Stomach smooth muscle (tissue), 2 donors: ENCODE data around the gene TOPAZ1.

ENCODE experiments used
- H3K27ac ChIP-seq: one replicate; pipeline ENCODE4 v1.7.0; 2013; ENCODE audit warnings: mild to moderate bottlenecking, low read length, inconsistent platforms
- H3K27me3 ChIP-seq, 2 donors: one replicate each; pipeline ENCODE4 v1.7.0; 2013; ENCODE audit warnings: low read length in 2 of 2; ENCODE audit not compliant: insufficient read depth in 2 of 2, control insufficient read depth in 1 of 2
- H3K36me3 ChIP-seq, 2 donors: one replicate each; pipeline ENCODE4 v1.7.0; 2013; ENCODE audit warnings: low read length in 2 of 2; ENCODE audit not compliant: control insufficient read depth in 2 of 2, insufficient read depth in 2 of 2
- H3K4me1 ChIP-seq: one replicate; pipeline ENCODE4 v1.7.0; 2013; ENCODE audit warnings: low read length; ENCODE audit not compliant: control insufficient read depth, insufficient read depth
- H3K4me3 ChIP-seq, 2 donors: one replicate each; pipeline ENCODE4 v1.7.0; 2013; ENCODE audit warnings: low read length in 2 of 2
- H3K9ac ChIP-seq, 2 donors: one replicate each; pipeline ENCODE4 v1.7.0; 2013; ENCODE audit warnings: low read length in 2 of 2, mild to moderate bottlenecking in 1 of 2
- H3K9me3 ChIP-seq, 2 donors: one replicate each; pipeline ENCODE4 v1.7.0; 2013; ENCODE audit warnings: low read length in 2 of 2; ENCODE audit not compliant: control insufficient read depth in 2 of 2
- donor health status: healthy.
- donor health status: Pancreatic carcinoma.

Gene TOPAZ1

GRCh38 chr3:44226573-44226972 is 15.1 kb upstream of the TOPAZ1 start:
- Histone ChIP-seq H3K4me3 (no peak overlapping the region), H3K4me1 (no peaks in the 10 kb centered on the region), H3K27me3 (peaks cover 3 to 6% of the 10 kb centered on the region in 2 donors), H3K9ac (no peak overlapping the region), H3K27ac (no peak overlapping the region), H3K9me3 (no peaks in the 10 kb centered on the region), H3K36me3 (no peaks in the 10 kb centered on the region)

- no peak overlapping the region for H3K27ac ChIP-seq
- no peaks in the 10 kb centered on the region for H3K9me3 ChIP-seq
- H3K9ac ChIP-seq: no peak overlapping the region
- H3K4me3 ChIP-seq: no peak overlapping the region
- no peaks in the 10 kb centered on the region for H3K36me3 ChIP-seq
- no peaks in the 10 kb centered on the region for H3K4me1 ChIP-seq
- H3K27me3 ChIP-seq: peaks cover 3 to 6% of the 10 kb centered on the region in 2 donors
Observed at GRCh38 chr3:44227632-44228031, 14.1 kb upstream of the TOPAZ1 start.

- H3K9ac ChIP-seq: no peak overlapping the region
- H3K27me3 ChIP-seq: no peaks in the 10 kb centered on the region
- H3K9me3 ChIP-seq: no peaks in the 10 kb centered on the region
Observed at GRCh38 chr3:44228900-44229299, 12.8 kb upstream of the TOPAZ1 start.

GRCh38 chr3:44232407-44232806 is 9.3 kb upstream of the TOPAZ1 start:
- Histone ChIP-seq H3K9me3 (no peaks in the 10 kb centered on the region), H3K27me3 (peaks cover 0 to under 1% of the 10 kb centered on the region in 2 donors), H3K4me1 (no peaks in the 10 kb centered on the region), H3K4me3 (no peak overlapping the region), H3K27ac (no peak overlapping the region), H3K36me3 (no peaks in the 10 kb centered on the region), H3K9ac (no peak overlapping the region)

More at GRCh38 chr3:44228900-44229299, 12.8 kb upstream of the TOPAZ1 start:
- H3K27ac ChIP-seq: no peak overlapping the region
- H3K4me3 ChIP-seq: no peak overlapping the region
- H3K36me3 ChIP-seq: no peaks in the 10 kb centered on the region
- H3K4me1 ChIP-seq: no peaks in the 10 kb centered on the region

- Histone ChIP-seq H3K4me3 (no peak overlapping the region), H3K4me1 (no peaks in the 10 kb centered on the region), H3K9me3 (no peaks in the 10 kb centered on the region), H3K27ac (no peak overlapping the region), H3K9ac (no peak overlapping the region), H3K27me3 (peaks cover 2 to 4% of the 10 kb centered on the region in 2 donors), H3K36me3 (no peaks in the 10 kb centered on the region)
Observed at GRCh38 chr3:44234648-44235268, 6.9 kb upstream of the TOPAZ1 start.

GRCh38 chr3:44235604-44236484 is 5.8 kb upstream of the TOPAZ1 start:
- Histone ChIP-seq H3K4me1 (no peaks in the 10 kb centered on the region), H3K27ac (no peak overlapping the region), H3K36me3 (no peaks in the 10 kb centered on the region), H3K27me3 (peaks cover 2 to 4% of the 10 kb centered on the region in 2 donors), H3K9me3 (no peaks in the 10 kb centered on the region), H3K9ac (no peak overlapping the region), H3K4me3 (no peak overlapping the region)

- no peaks in the 10 kb centered on the region for H3K4me1 ChIP-seq
- H3K36me3 ChIP-seq: no peaks in the 10 kb centered on the region
- H3K27ac ChIP-seq: no peak overlapping the region
- no peak overlapping the region for H3K4me3 ChIP-seq
- no peak overlapping the region for H3K9ac ChIP-seq
- H3K9me3 ChIP-seq: no peaks in the 10 kb centered on the region
- peaks cover 2 to 4% of the 10 kb centered on the region in 2 donors for H3K27me3 ChIP-seq
Observed at GRCh38 chr3:44236485-44236908, 5.2 kb upstream of the TOPAZ1 start.

- H3K9me3 ChIP-seq: no peaks in the 10 kb centered on the region
- H3K9ac ChIP-seq: no peak overlapping the region
- H3K27ac ChIP-seq: no peak overlapping the region
- peaks cover 2 to 4% of the 10 kb centered on the region in 2 donors for H3K27me3 ChIP-seq
- H3K36me3 ChIP-seq: no peaks in the 10 kb centered on the region
- no peaks in the 10 kb centered on the region for H3K4me1 ChIP-seq
- H3K4me3 ChIP-seq: no peak overlapping the region
Observed at GRCh38 chr3:44237161-44237560, 4.5 kb upstream of the TOPAZ1 start.

GRCh38 chr3:44237665-44238064 is 4.0 kb upstream of the TOPAZ1 start:
- no peak overlapping the region for H3K4me3 ChIP-seq
- H3K4me1 ChIP-seq: no peaks in the 10 kb centered on the region
- no peaks in the 10 kb centered on the region for H3K36me3 ChIP-seq
- no peak overlapping the region for H3K27ac ChIP-seq
- H3K9me3 ChIP-seq: no peaks in the 10 kb centered on the region
- no peak overlapping the region for H3K9ac ChIP-seq
- H3K27me3 ChIP-seq: peaks cover 2 to 4% of the 10 kb centered on the region in 2 donors

GRCh38 chr3:44238889-44239288 is 2.8 kb upstream of the TOPAZ1 start:
- Histone ChIP-seq H3K27ac (no peak overlapping the region), H3K9ac (no peak overlapping the region), H3K27me3 (peaks cover 2 to 4% of the 10 kb centered on the region in 2 donors), H3K4me3 (no peak overlapping the region), H3K4me1 (no peaks in the 10 kb centered on the region), H3K36me3 (no peaks in the 10 kb centered on the region), H3K9me3 (no peaks in the 10 kb centered on the region)

GRCh38 chr3:44240061-44240460 is 1.6 kb upstream of the TOPAZ1 start:
- H3K9ac ChIP-seq: no peak overlapping the region
- no peaks in the 10 kb centered on the region for H3K4me1 ChIP-seq
- H3K4me3 ChIP-seq: no peak overlapping the region
- no peaks in the 10 kb centered on the region for H3K36me3 ChIP-seq
- no peak overlapping the region for H3K27ac ChIP-seq
- peaks cover 2 to 4% of the 10 kb centered on the region in 2 donors for H3K27me3 ChIP-seq
- H3K9me3 ChIP-seq: no peaks in the 10 kb centered on the region
